Stimulated activated CD4-positive, alpha-beta T cell treated with anti-CD3 and anti-CD28 coated beads, Interleukin-2, amount 100 ng/mL, for 24 hours (primary cell): Measurements from ENCODE around the gene EFNA2.
A peak's percentile ranks its signal among the peaks of the same experiment; 100 is the strongest.
"Not testable (repeated sequence)": the region's sequence is repeated elsewhere in the genome, so short reads cannot be mapped to it uniquely, and the experiment has no call there.

Source experiments
- DNase-seq, 2 donors: peaks; one replicate each; pipeline ENCODE4 v3.0.0-alpha.2; 2020

Gene EFNA2

GRCh38 chr19:1322198-1322981, 36.7 kb downstream of the EFNA2 start:
- DNase-seq, result no peak

DNA sequence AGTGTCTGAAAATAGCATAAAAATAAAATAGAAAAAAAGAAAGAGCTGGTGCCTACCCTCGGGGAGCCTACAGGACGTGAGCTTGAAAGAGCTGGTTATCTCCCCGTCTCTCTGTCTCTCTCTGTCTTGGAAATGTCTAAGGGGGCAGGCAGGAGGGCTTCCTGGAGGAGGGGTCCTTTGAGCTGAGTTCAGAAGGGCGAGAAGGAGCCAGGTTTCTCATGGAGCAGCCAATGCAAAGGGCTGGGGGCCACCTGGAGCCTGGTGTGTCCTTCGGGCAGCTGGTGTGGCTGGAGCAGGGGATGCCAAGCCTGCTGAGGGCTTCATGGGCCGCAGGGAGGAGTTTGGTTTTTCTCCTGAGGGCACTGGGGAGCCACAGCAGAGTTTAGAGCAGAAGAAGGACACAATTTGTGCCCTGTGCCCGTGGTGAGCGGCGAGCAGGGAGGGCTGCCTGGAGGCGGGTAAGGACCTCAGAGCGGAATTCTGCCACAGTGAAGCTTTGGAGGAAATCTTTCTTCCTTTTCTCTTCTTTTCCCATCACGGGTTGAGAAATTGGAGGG, 38.7 kb downstream of the EFNA2 start:
- DNase-seq, result no peak

DNA sequence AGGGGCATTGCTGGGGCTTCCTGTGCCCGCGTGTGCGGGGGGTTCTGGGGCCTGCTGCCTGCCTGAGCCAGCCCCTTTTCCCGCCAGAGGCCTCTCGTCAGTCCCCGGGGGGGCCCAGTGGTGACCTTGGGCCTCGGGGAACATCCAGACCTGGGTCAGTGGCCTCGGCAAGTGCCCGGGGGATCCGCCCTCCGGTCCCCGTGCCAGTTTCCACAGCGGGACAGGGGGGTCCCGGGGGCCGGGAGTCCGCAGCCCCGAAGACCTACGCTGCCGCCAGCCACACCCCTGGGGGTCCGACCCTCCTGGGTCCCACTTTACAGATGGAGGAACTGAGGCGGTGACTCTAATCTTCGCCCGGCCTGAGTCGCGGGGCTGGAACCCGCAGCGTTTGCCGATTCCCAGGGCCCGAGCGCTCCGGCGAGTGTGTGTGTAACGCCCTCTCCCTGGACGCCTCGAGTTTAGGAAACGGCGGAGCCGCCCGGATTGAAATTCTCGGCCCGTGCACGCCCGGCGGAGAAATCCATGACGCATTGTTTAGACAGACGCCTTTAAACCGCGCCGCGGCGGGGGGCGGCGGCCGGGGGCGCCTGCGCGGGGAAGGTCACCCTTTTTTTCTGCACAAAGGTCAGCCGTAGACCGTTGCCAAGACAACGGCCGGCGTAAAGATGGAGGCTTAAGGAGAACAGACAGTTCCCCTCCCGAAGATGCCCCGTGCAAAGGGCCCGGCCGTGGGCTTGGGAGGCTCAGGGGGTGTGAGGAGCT, 39.3 kb downstream of the EFNA2 start:
- peak; percentile 28 to 45 for DNase-seq

GRCh38 chr19:1325568-1326294, 40.1 kb downstream of the EFNA2 start:
- DNase-seq, result no peak

DNA sequence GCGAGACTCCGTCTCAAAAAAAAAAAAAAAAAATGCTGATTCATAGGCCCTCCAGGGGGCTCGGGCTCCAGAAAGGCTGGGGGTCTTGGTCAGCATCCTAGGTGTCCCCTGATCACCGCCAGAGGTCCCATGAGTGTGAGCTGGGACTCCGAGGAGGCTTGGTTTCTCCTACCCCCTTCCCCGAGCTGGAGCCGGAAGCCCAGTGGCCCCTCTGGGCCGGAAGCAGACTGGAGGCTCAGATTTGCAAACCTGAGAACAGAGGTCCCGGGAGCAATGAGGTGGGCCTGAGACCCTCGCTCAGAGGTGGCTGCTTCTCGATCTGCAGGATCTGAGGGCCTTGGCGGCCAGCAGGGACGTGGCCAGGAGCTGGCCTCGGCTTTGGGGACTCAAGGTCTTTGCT, 41.5 kb downstream of the EFNA2 start:
- DNase-seq, result no peak

DNA sequence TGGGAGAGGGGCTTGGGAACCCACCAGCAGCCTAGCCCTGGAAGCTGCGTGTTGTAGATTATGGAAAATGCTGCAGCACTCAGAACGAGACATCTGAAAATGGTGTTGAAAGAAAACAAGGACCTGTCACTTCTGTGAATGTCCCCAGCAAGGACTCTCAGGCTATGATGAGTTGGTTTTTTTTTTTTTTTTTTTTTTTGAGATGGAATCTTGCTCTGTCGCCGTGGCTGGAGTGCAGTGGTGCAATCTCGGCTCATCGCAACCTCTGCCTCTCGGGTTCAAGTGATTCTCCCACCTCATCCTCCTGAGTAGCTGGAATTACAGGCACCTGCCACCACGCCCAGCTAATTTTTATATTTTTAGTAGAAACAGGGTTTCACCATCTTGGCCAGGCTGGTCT, 46.5 kb downstream of the EFNA2 start:
- DNase-seq, result not testable (repeated sequence)

DNA sequence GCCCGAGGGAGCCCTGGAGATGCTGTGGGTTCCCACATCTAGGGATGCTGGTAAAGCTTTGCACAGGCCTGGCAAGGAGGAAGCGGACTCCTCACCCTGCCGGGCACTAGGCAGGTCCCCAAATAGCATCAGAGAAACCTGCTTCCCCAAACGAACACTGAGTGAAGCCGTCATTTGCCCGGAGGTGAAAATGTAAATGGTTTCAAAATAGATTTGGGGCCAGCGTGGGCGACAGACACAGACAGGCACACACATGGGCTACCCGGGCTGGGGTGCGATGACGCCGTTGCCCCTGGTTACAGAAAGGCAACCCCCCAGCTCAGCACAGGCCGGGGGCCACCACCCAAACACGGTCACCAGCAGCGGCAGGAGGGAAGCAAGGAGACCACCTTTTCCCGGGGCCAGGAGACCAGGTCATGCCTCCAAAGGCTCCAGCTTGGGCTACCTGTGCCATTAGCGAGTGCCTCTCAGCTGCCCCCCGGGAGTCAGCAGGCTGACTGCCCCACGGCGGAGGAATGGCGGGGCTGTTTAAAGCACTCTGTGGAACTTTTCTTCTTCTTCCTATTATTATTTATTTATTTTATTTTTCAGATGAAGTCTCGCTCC, 50.5 kb downstream of the EFNA2 start:
- DNase-seq, result no peak

DNA sequence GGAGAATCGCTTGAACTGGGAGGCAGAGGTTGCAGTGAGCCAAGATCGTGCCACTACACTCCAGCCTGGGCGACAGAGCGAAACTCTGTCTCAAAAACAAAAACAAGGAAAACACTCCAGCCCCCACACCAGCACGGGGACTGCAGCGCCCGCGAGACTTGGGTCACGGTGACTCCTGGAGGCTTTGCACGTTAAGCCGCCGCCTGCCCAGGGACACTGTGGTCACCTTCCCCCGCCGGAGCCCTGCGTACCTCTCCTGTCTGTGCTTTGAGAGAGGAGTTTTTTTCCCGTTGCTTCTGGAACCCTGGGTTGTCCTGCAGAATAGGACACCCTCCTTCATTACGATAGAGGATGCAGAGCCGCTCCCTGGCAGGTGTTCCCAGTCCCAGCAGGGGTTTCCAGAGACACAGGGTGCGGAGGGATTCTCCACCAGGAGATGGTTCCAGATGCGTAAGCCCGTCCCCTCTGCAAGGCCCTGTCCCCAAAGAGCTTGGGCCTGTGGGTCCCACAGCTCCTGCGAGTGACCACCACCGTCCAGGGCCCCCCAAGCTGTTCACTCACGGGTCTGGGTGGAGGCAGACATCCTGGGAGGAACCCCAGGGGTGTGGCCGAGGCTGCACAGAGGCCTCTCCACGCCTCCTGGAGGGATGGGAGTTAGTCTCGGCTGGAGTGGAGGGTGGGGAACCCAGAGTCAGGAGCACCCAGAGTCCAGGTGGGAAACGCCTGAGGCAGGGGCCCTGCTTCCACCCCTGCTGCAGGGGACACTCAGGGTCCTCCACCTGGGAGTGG, 55.2 kb downstream of the EFNA2 start:
- DNase-seq, result no peak

DNA sequence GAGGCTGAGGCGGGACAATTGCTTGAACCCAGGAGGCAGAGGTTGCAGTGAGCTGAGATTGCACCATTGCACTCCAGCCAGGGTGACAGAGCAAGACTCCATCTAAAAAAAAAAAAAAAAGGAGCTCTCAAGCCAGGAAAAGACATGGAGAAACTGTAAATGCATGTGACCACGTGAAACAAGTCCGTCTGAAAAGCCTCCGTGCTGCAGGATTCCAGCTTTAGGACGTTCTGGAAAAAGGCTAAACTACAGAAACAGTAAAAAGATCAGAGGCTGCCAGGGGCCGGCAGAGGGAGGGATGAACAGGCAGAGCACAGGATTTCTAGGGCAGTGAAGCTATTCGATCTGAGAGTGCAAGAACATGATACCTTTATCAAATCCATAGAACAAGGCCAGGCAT, 57.4 kb downstream of the EFNA2 start:
- no peak for DNase-seq

- DNase-seq, result no peak
Observed at GRCh38 chr19:1349211-1349610, 63.5 kb downstream of the EFNA2 start.

- no peak for DNase-seq
Observed at GRCh38 chr19:1350867-1351266, 65.2 kb downstream of the EFNA2 start.
